ENCODE data around the gene RXFP3.
"Not testable (repeated sequence)": the region's sequence is repeated elsewhere in the genome, so short reads cannot be mapped to it uniquely, and the experiment has no call there.

Gene RXFP3
- total RNA-seq, result 0 reads per million in 2 donors

- DNase-seq, result no peak
These were observed at the start of gene RXFP3 for GRCh38 chr5:33936381-33937016. TSS of gene RXFP3 (plus strand) at chr5:33936386. CDS start at chr5:33936741, 355 bp downstream.

GRCh38 chr5:33887268-33887667 is 48.9 kb upstream of the RXFP3 start:
- DNase-seq, result no peak

- DNase-seq, result no peak
These were observed 47.6 kb upstream of the RXFP3 start for GRCh38 chr5:33888587-33888986.

GRCh38 chr5:33890131-33891032 is 45.8 kb upstream of the RXFP3 start:
- no peak for DNase-seq

GRCh38 chr5:33891446-33891787 is 44.8 kb upstream of the RXFP3 start:
- DNase-seq, result no peak

- no peak for DNase-seq
These were observed 44.2 kb upstream of the RXFP3 start, which contains the start of gene ADAMTS12 for GRCh38 chr5:33891788-33892619. TSS of gene ADAMTS12 (minus strand) at chr5:33891990. CDS start at chr5:33891856, 134 bp downstream.

- DNase-seq, result no peak
These were observed 43.5 kb upstream of the RXFP3 start for GRCh38 chr5:33892620-33893137.

- DNase-seq, result no peak
These were observed 41.6 kb upstream of the RXFP3 start for GRCh38 chr5:33894566-33894965.

GRCh38 chr5:33901156-33901555 is 35.0 kb upstream of the RXFP3 start:
- no peak for DNase-seq

- no peak for DNase-seq
These were observed 33.1 kb upstream of the RXFP3 start for GRCh38 chr5:33903118-33903517.

- no peak for DNase-seq
These were observed 30.8 kb upstream of the RXFP3 start for GRCh38 chr5:33905381-33905780.

- DNase-seq, result not testable (repeated sequence)
These were observed 29.9 kb upstream of the RXFP3 start for GRCh38 chr5:33906248-33906647.

GRCh38 chr5:33914844-33915243 is 21.3 kb upstream of the RXFP3 start:
- DNase-seq, result not testable (repeated sequence)

- no peak for DNase-seq
These were observed 15.2 kb upstream of the RXFP3 start for GRCh38 chr5:33921002-33921401.

- DNase-seq, result no peak
These were observed 10.9 kb upstream of the RXFP3 start for GRCh38 chr5:33925278-33925677.

GRCh38 chr5:33927685-33928084 is 8.5 kb upstream of the RXFP3 start:
- no peak for DNase-seq

- no peak for DNase-seq
These were observed 7.9 kb upstream of the RXFP3 start for GRCh38 chr5:33928283-33928682.

- no peak for DNase-seq
These were observed 6.1 kb upstream of the RXFP3 start for GRCh38 chr5:33929925-33930690.

GRCh38 chr5:33931136-33931535 is 5.0 kb upstream of the RXFP3 start:
- DNase-seq, result no peak

GRCh38 chr5:33933723-33934169 is 2.4 kb upstream of the RXFP3 start:
- no peak for DNase-seq

- no peak for DNase-seq
These were observed 2.0 kb upstream of the RXFP3 start for GRCh38 chr5:33934176-33934575.

- DNase-seq, result no peak
These were observed 194 bp upstream of the RXFP3 start for GRCh38 chr5:33936004-33936380.

All from T-helper 9 cell (primary cell).